Prostate gland (tissue), 2 donors: ENCODE results near the gene PDE9A. TPM values are rescaled to one million over a fixed set of nuclear protein-coding genes. Genes with fewer than 3 reads are reported as not detected.

Experiments
- DNase-seq: peaks from one replicate; pipeline ENCODE4 v3.0.0-alpha.2; 2019; ENCODE audit warnings: low spot score
- H3K27ac ChIP-seq, 2 donors: fragments of 200-600 bp; sonication (generic); 2 replicates each; pipeline ENCODE4 v1.5.1; 2017 to 2019
- H3K27me3 ChIP-seq: fragments of 200-600 bp; sonication (generic); replicated peaks from 2 replicates; pipeline ENCODE4 v1.5.1; 2019; ENCODE audit not compliant: insufficient read depth
- H3K36me3 ChIP-seq, 2 donors: fragments of 200-600 bp; sonication (generic); 1 replicate in 1 of 2; 2 replicates in 1 of 2; pipeline versions ENCODE4 v1.5.1 to v1.8.1; 2017 to 2019
- H3K4me1 ChIP-seq: fragments of 200-600 bp; sonication (generic); replicated peaks from 2 replicates; pipeline ENCODE4 v1.5.1; 2019
- H3K4me3 ChIP-seq, 2 donors: fragments of 200-600 bp; sonication (generic); 2 replicates each; pipeline ENCODE4 v1.5.1; 2017 to 2019
- H3K9me3 ChIP-seq: fragments of 200-600 bp; sonication (generic); 2 replicates; pipeline ENCODE4 v1.5.1; 2017
- CTCF ChIP-seq, 4 experiments: fragments of 200-600 bp in 2 of 4; fragments of 450-650 bp in 2 of 4; sonication (generic) in 2 of 4; IDR thresholded peaks; 1 replicate in 3 of 4; 2 replicates in 1 of 4; pipeline ENCODE4 v1.5.1; 2016 to 2019; ENCODE audit warnings: antibody characterized with exemption in 4 of 4, mild to moderate bottlenecking in 2 of 4, moderate library complexity in 2 of 4
- POLR2A ChIP-seq: fragments of 450-650 bp; IDR thresholded peaks from one replicate; pipeline ENCODE4 v1.6.1; 2016; ENCODE audit warnings: antibody characterized with exemption, mild to moderate bottlenecking
- POLR2AphosphoS5 ChIP-seq: sonication (generic); formaldehyde crosslinking; IDR thresholded peaks from one replicate; pipeline ENCODE4 v1.6.1; 2017; ENCODE audit warnings: antibody characterized with exemption
- WGBS: methylation state at CpG from one replicate; pipeline ENCODE4 v1.1.5; 2018; 5-methylcytosine and 5-hydroxymethylcytosine counted together
- intact Hi-C: fragments of 100-400 bp; cut with DNase I; formaldehyde crosslinking; loops from one replicate; pipeline ENCODE4 v1.14.2; 2022
- total RNA-seq, 2 donors: library from RNA; depleted of rRNA; stranded (reverse); fragments of >200 nt; gene quantifications; one replicate each; pipeline ENCODE4 v1.1.0, GENCODE V29; 2016

Gene PDE9A
- total RNA-seq, 2 donors from 2014 or later: 80.0 to 93.6 TPM

- H3K4me3 ChIP-seq: no peak overlapping the region
- no peaks in the 10 kb centered on the region for H3K9me3 ChIP-seq
These were observed 113.5 kb downstream of the PDE9A start for GRCh38 chr21:42766739-42767560.

GRCh38 chr21:42767561-42767835 lies 114.1 kb downstream of the PDE9A start:
- Histone ChIP-seq H3K27me3 (no peaks in the 10 kb centered on the region), H3K4me1 (no peaks in the 10 kb centered on the region), H3K27ac (no peak overlapping the region), H3K9me3 (no peaks in the 10 kb centered on the region), H3K36me3 (peaks cover 16 to 51% of the 10 kb centered on the region in 2 donors), H3K4me3 (no peak overlapping the region)
- TF ChIP-seq CTCF (IDR thresholded peaks at IDR 0.05) (no peak), POLR2A (no peak), POLR2AphosphoS5 (no peak)
- 90% methylated on average over 7 of the region's 8 CpGs for WGBS
- intact Hi-C loops: no loop called here
- no peak for DNase-seq

More at GRCh38 chr21:42766739-42767560, 113.5 kb downstream of the PDE9A start:
- H3K27me3 ChIP-seq: no peaks in the 10 kb centered on the region
- WGBS: 85% methylated on average over 26 of the region's 27 CpGs
- no peaks in the 10 kb centered on the region for H3K4me1 ChIP-seq
- DNase-seq: no peak
- peaks cover 14 to 49% of the 10 kb centered on the region in 2 donors for H3K36me3 ChIP-seq
- intact Hi-C loops: no loop called here
- TF ChIP-seq CTCF (IDR thresholded peaks at IDR 0.05): no peak
- TF ChIP-seq POLR2AphosphoS5: no peak
- TF ChIP-seq POLR2A: no peak
- H3K27ac ChIP-seq: no peak overlapping the region

- H3K27ac ChIP-seq: no peak overlapping the region
- WGBS: 90% methylated on average over 21 of the region's 21 CpGs
- H3K4me1 ChIP-seq: no peaks in the 10 kb centered on the region
- no peak overlapping the region for H3K4me3 ChIP-seq
- peaks cover 16 to 51% of the 10 kb centered on the region in 2 donors for H3K36me3 ChIP-seq
- H3K27me3 ChIP-seq: no peaks in the 10 kb centered on the region
- intact Hi-C loops: no loop called here
- DNase-seq: no peak
- TF ChIP-seq CTCF (IDR thresholded peaks at IDR 0.05) (no peak), POLR2AphosphoS5 (no peak), POLR2A (no peak)
- no peaks in the 10 kb centered on the region for H3K9me3 ChIP-seq
These were observed 115.1 kb downstream of the PDE9A start for GRCh38 chr21:42768324-42769121.

GRCh38 chr21:42769183-42769819 lies 115.9 kb downstream of the PDE9A start:
- TF ChIP-seq CTCF (IDR thresholded peaks at IDR 0.05): no peak
- TF ChIP-seq POLR2AphosphoS5: no peak
- no peak for TF ChIP-seq POLR2A
- Histone ChIP-seq H3K36me3 (peaks cover 16 to 51% of the 10 kb centered on the region in 2 donors), H3K9me3 (no peaks in the 10 kb centered on the region), H3K4me3 (no peak overlapping the region), H3K4me1 (no peaks in the 10 kb centered on the region), H3K27ac (no peak overlapping the region), H3K27me3 (no peaks in the 10 kb centered on the region)
- intact Hi-C loops: no loop called here
- no peak for DNase-seq
- over 99% methylated on average over 9 of the region's 9 CpGs for WGBS
